Astrocyte (in vitro differentiated cells and primary cell): Measurements from ENCODE around the gene ATG7. TPM values are rescaled to one million over a fixed set of nuclear protein-coding genes. Genes with fewer than 3 reads are reported as not detected.

Experiments
- DNase-seq: peaks from one replicate; pipeline ENCODE4 v3.0.0-alpha.2; 2010; ENCODE audit warnings: low read depth
- FAIRE-seq: peaks from 2 replicates; lab custom pipeline; 2011; peaks lifted over from hg19 to GRCh38; lab: Jason Lieb, UNC
- H2AFZ ChIP-seq: 2 replicates; pipeline ENCODE4 v1.6.0; 2012; ENCODE audit warnings: low read depth, low read length, inconsistent platforms
- H3K27ac ChIP-seq: 2 replicates; pipeline ENCODE4 v1.5.1; 2011; ENCODE audit warnings: low read depth, low read length, inconsistent platforms
- H3K27me3 ChIP-seq: 2 replicates; pipeline ENCODE4 v1.6.0; 2011; ENCODE audit warnings: low read length, inconsistent platforms; ENCODE audit not compliant: insufficient read depth
- H3K36me3 ChIP-seq: 2 replicates; pipeline ENCODE4 v1.5.1; 2011; ENCODE audit warnings: low read length, inconsistent platforms; ENCODE audit not compliant: insufficient read depth
- H3K4me1 ChIP-seq: 2 replicates; pipeline ENCODE4 v1.5.1; 2011; ENCODE audit warnings: low read length, inconsistent platforms; ENCODE audit not compliant: insufficient read depth
- H3K4me2 ChIP-seq: 2 replicates; pipeline ENCODE4 v1.6.0; 2012; ENCODE audit warnings: low read length, inconsistent platforms
- H3K4me3 ChIP-seq: 2 replicates; pipeline ENCODE4 v1.5.1; 2011; ENCODE audit warnings: low read depth, mild to moderate bottlenecking, low read length, inconsistent platforms; ENCODE audit not compliant: insufficient read depth
- H3K79me2 ChIP-seq: 2 replicates; pipeline ENCODE4 v1.6.0; 2012; ENCODE audit warnings: mild to moderate bottlenecking, low read length, inconsistent platforms; ENCODE audit not compliant: insufficient read depth
- H3K9ac ChIP-seq: 2 replicates; pipeline ENCODE4 v1.6.0; 2012; ENCODE audit warnings: mild to moderate bottlenecking, low read length, inconsistent platforms
- H3K9me3 ChIP-seq: 2 replicates; pipeline ENCODE4 v1.5.1; 2012; ENCODE audit warnings: low read depth, mild to moderate bottlenecking, low read length, inconsistent platforms; ENCODE audit not compliant: insufficient read depth
- H4K20me1 ChIP-seq: 2 replicates; pipeline ENCODE4 v1.6.0; 2012; ENCODE audit warnings: low read length, inconsistent platforms; ENCODE audit not compliant: insufficient read depth
- H3K27ac Mint-ChIP-seq: one replicate; pipeline ENCODE4 v1.8.0; 2021; ENCODE audit warnings: mild to moderate bottlenecking, mixed read lengths; ENCODE audit not compliant: unreplicated experiment
- H3K27me3 Mint-ChIP-seq: one replicate; pipeline ENCODE4 v1.8.0; 2021; ENCODE audit warnings: low read depth, mixed read lengths; ENCODE audit not compliant: unreplicated experiment
- H3K36me3 Mint-ChIP-seq: one replicate; pipeline ENCODE4 v1.8.0; 2021; ENCODE audit warnings: low read depth, mixed read lengths; ENCODE audit not compliant: unreplicated experiment
- H3K4me1 Mint-ChIP-seq: one replicate; pipeline ENCODE4 v1.8.0; 2021; ENCODE audit warnings: low read depth, mixed read lengths; ENCODE audit not compliant: unreplicated experiment
- H3K4me3 Mint-ChIP-seq: one replicate; pipeline ENCODE4 v1.8.0; 2021; ENCODE audit warnings: mild to moderate bottlenecking, moderate library complexity, mixed read lengths; ENCODE audit not compliant: unreplicated experiment
- H3K9me3 Mint-ChIP-seq: one replicate; pipeline ENCODE4 v1.8.0; 2021; ENCODE audit warnings: mild to moderate bottlenecking, mixed read lengths; ENCODE audit not compliant: unreplicated experiment
- CTCF ChIP-seq: IDR thresholded peaks from 2 replicates; pipeline ENCODE4 v1.5.1; 2011; ENCODE audit warnings: low read depth, mild to moderate bottlenecking, inconsistent platforms, low read length, moderate library complexity; ENCODE audit not compliant: insufficient read depth
- EZH2 ChIP-seq: IDR thresholded peaks from 2 replicates; pipeline ENCODE4 v1.6.1; 2012; ENCODE audit warnings: mild to moderate bottlenecking, low read length, inconsistent platforms; ENCODE audit not compliant: insufficient read depth
- total RNA-seq: library from RNA; stranded (reverse); gene quantifications from 2 replicates; pipeline ENCODE4 v1.2.1, GENCODE V29; 2021

The ATG7 gene
- total RNA-seq, 1 donor from 2014 or later = 29.5 TPM

GRCh38 chr3:11508346-11509172 is 236.4 kb downstream of the ATG7 start:
- TF ChIP-seq CTCF = no peak
- no peak for TF ChIP-seq EZH2
- Mint-ChIP-seq H3K4me3 (peak overlapping the region; percentile 42), H3K9me3 (peaks cover 4% of the 10 kb centered on the region), H3K4me1 (peaks cover 33% of the 10 kb centered on the region), H3K27ac (peak overlapping the region; percentile 83), H3K36me3 (peaks cover 5% of the 10 kb centered on the region), H3K27me3 (no peaks in the 10 kb centered on the region)
- no peaks in the 10 kb centered on the region for H3K9me3 ChIP-seq
- H3K27me3 ChIP-seq = no peaks in the 10 kb centered on the region
- H4K20me1 ChIP-seq = no peaks in the 10 kb centered on the region
- H2AFZ ChIP-seq = no peak overlapping the region
- peak overlapping the region; percentile 77 for H3K4me2 ChIP-seq
- no peaks in the 10 kb centered on the region for H3K79me2 ChIP-seq
- no peak overlapping the region for H3K4me3 ChIP-seq
- no peaks in the 10 kb centered on the region for H3K36me3 ChIP-seq
- H3K4me1 ChIP-seq = peaks cover 30% of the 10 kb centered on the region
- peak overlapping the region; percentile 64 for H3K9ac ChIP-seq
- FAIRE-seq (no peak), DNase-seq (no peak)
- peak overlapping the region; percentile 87 for H3K27ac ChIP-seq

GRCh38 chr3:11509173-11510000 is 237.2 kb downstream of the ATG7 start:
- Histone ChIP-seq H2AFZ (no peak overlapping the region), H3K79me2 (no peaks in the 10 kb centered on the region), H4K20me1 (no peaks in the 10 kb centered on the region), H3K4me1 (peaks cover 37% of the 10 kb centered on the region), H3K27ac (peak overlapping the region; percentile 87), H3K4me2 (peak overlapping the region; percentile 77), H3K9ac (peak overlapping the region; percentile 64), H3K4me3 (peak overlapping the region; percentile 6), H3K36me3 (no peaks in the 10 kb centered on the region), H3K27me3 (no peaks in the 10 kb centered on the region), H3K9me3 (no peaks in the 10 kb centered on the region)
- H3K4me1 Mint-ChIP-seq = peaks cover 40% of the 10 kb centered on the region
- DNase-seq = peak; percentile 92
- H3K36me3 Mint-ChIP-seq = peaks cover 5% of the 10 kb centered on the region
- peaks cover 4% of the 10 kb centered on the region for H3K9me3 Mint-ChIP-seq
- H3K27ac Mint-ChIP-seq = peak overlapping the region; percentile 83
- FAIRE-seq = peak; percentile 89
- H3K4me3 Mint-ChIP-seq = peak overlapping the region; percentile 36
- no peaks in the 10 kb centered on the region for H3K27me3 Mint-ChIP-seq
- no peak for TF ChIP-seq EZH2
- no peak for TF ChIP-seq CTCF
